Lung (tissue), 12 donors: Measurements from ENCODE around the gene MMEL1. TPM values are rescaled to one million over a fixed set of nuclear protein-coding genes. Genes with fewer than 3 reads are reported as not detected.

Experiments used
- ATAC-seq: fragments of 200-7000 bp; cut with Tn5 transposase; one replicate; pipeline ENCODE4 v1.9.1; 2020; ENCODE audit warnings: moderate number of reproducible peaks; ENCODE audit not compliant: insufficient read depth, low FRiP score
- DNase-seq, 3 donors: peaks; one replicate each; pipeline ENCODE4 v3.0.0-alpha.2; 2013 to 2017
- H3K27ac ChIP-seq, 2 donors: one replicate each; pipeline ENCODE4 v1.5.1; 2013; ENCODE audit warnings: mild to moderate bottlenecking in 2 of 2, moderate library complexity in 2 of 2, control low read depth in 1 of 2, inconsistent platforms in 1 of 2, low read depth in 1 of 2, low read length in 1 of 2
- H3K27me3 ChIP-seq, 3 donors: one replicate each; pipeline ENCODE4 v1.5.1; 2013; ENCODE audit warnings: low read length in 2 of 3; ENCODE audit not compliant: control insufficient read depth in 3 of 3, insufficient read depth in 3 of 3
- H3K36me3 ChIP-seq, 4 donors: one replicate each; pipeline ENCODE4 v1.5.1; 2013; ENCODE audit warnings: low read length in 4 of 4, mild to moderate bottlenecking in 1 of 4, moderate library complexity in 1 of 4; ENCODE audit not compliant: control insufficient read depth in 4 of 4, insufficient read depth in 4 of 4
- H3K4me1 ChIP-seq, 5 donors: one replicate each; pipeline ENCODE4 v1.5.1; 2013; ENCODE audit warnings: low read length in 5 of 5, mild to moderate bottlenecking in 2 of 5, moderate library complexity in 1 of 5; ENCODE audit not compliant: control insufficient read depth in 5 of 5, insufficient read depth in 5 of 5
- H3K4me3 ChIP-seq: one replicate; pipeline ENCODE4 v1.5.1; 2013; ENCODE audit warnings: mild to moderate bottlenecking, control low read depth, moderate library complexity
- H3K9ac ChIP-seq, 2 donors: one replicate each; pipeline ENCODE4 v1.5.1; 2013; ENCODE audit warnings: low read length in 2 of 2, control low read depth in 1 of 2; ENCODE audit not compliant: insufficient read depth in 1 of 2
- H3K9me3 ChIP-seq, 4 donors: one replicate each; pipeline ENCODE4 v1.5.1; 2013; ENCODE audit warnings: low read length in 3 of 4, mild to moderate bottlenecking in 1 of 4, moderate library complexity in 1 of 4; ENCODE audit not compliant: control insufficient read depth in 4 of 4, insufficient read depth in 3 of 4
- CTCF ChIP-seq: IDR thresholded peaks from 2 replicates; pipeline ENCODE4 v1.5.1; 2012; ENCODE audit warnings: mild to moderate bottlenecking; ENCODE audit errors: control extremely low read depth, extremely low read depth
- WGBS, 2 donors: extraction: QIAGEN DNeasy Blood & Tissue Kit; methylation state at CpG; one replicate each; pipeline ENCODE4 v1.1.7; 2013; 5-methylcytosine and 5-hydroxymethylcytosine counted together
- polyA plus RNA-seq, 2 donors: library from polyadenylated mRNA; stranded (reverse); fragments of 200-250 nt; gene quantifications; one replicate each; pipeline ENCODE4 v1.2.1, GENCODE V29; 2013
- total RNA-seq, 2 donors: library from RNA; depleted of rRNA in 1 of 2; stranded (reverse); fragments of >200 nt in 1 of 2; gene quantifications; one replicate each; pipeline ENCODE4 v1.2.1, GENCODE V29; 2014 to 2021
- donor health status: control.
- donor health status: control.
- donor health status: Bipolar disorder and iron deficiency.
- donor health status: healthy.
- donor health status: DM: yes; HTN: yes; CAD: no.

The MMEL1 gene
- total and polyA plus RNA-seq, 4 donors = 4.0 to 8.4 (median 6.0) TPM

GRCh38 chr1:2596530-2597333 is 36.1 kb downstream of the MMEL1 start:
- Histone ChIP-seq H3K27ac (no peak overlapping the region), H3K9ac (no peak overlapping the region), H3K4me3 (no peak overlapping the region), H3K36me3 (no peaks in the 10 kb centered on the region), H3K27me3 (no peaks in the 10 kb centered on the region), H3K4me1 (peaks cover 0 to 17% (median 10%) of the 10 kb centered on the region in 5 donors), H3K9me3 (peaks cover 0 to 2% (median 0%) of the 10 kb centered on the region in 4 donors)
- 90 to 91% methylated on average over 26 to 28 of the region's 28 CpGs for WGBS, 2 donors
- no peak for TF ChIP-seq CTCF
- DNase-seq (no peak), ATAC-seq (no peak)

- DNase-seq = no peak
- Histone ChIP-seq H3K4me1 (peaks cover 0 to 17% (median 10%) of the 10 kb centered on the region in 5 donors), H3K9ac (no peak overlapping the region), H3K27me3 (no peaks in the 10 kb centered on the region), H3K4me3 (no peak overlapping the region), H3K27ac (no peak overlapping the region), H3K36me3 (no peaks in the 10 kb centered on the region), H3K9me3 (no peaks in the 10 kb centered on the region)
- WGBS, 2 donors = 90 to 93% methylated on average over 31 of the region's 31 CpGs
- no peak for TF ChIP-seq CTCF
- ATAC-seq = no peak
Measured at GRCh38 chr1:2595812-2596529, 36.8 kb downstream of the MMEL1 start.

GRCh38 chr1:2595261-2595811 is 37.5 kb downstream of the MMEL1 start:
- no peak for DNase-seq
- 83 to 94% methylated on average over 19 of the region's 19 CpGs for WGBS, 2 donors
- ATAC-seq = no peak
- Histone ChIP-seq H3K9me3 (no peaks in the 10 kb centered on the region), H3K27ac (no peak overlapping the region), H3K27me3 (no peaks in the 10 kb centered on the region), H3K4me1 (peaks cover 0 to 17% (median 10%) of the 10 kb centered on the region in 5 donors), H3K9ac (no peak overlapping the region), H3K36me3 (peaks cover 0 to 3% (median 0%) of the 10 kb centered on the region in 4 donors), H3K4me3 (no peak overlapping the region)
- TF ChIP-seq CTCF = no peak
